ENCODE measurements around the gene CCNJL.

The CCNJL gene

DNA sequence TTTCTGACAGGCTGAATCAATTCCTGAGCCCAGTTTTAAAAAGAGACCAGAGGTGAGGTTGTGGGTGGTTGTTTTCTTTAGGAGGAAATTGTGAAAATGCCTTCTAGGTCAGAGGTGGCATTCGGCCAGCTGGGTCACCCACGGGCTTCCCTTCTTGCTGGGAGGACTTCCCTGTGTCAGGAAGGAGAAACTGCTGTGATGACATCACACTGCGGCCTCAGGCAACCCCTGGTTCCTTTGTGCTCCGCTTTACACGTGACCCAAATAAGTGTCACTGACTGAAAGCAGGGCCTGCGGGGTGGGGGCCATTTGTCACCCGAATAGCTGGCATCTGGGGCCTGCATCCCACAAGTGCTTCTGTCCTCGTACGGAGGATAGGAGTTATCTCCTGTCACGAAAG, 43.3 kb downstream of the CCNJL start:
- no peak overlapping the region for H3K4me3 ChIP-seq (replicated peaks; ENCODE audit: low read depth, low read length)
- TF ChIP-seq, protein P1, sequence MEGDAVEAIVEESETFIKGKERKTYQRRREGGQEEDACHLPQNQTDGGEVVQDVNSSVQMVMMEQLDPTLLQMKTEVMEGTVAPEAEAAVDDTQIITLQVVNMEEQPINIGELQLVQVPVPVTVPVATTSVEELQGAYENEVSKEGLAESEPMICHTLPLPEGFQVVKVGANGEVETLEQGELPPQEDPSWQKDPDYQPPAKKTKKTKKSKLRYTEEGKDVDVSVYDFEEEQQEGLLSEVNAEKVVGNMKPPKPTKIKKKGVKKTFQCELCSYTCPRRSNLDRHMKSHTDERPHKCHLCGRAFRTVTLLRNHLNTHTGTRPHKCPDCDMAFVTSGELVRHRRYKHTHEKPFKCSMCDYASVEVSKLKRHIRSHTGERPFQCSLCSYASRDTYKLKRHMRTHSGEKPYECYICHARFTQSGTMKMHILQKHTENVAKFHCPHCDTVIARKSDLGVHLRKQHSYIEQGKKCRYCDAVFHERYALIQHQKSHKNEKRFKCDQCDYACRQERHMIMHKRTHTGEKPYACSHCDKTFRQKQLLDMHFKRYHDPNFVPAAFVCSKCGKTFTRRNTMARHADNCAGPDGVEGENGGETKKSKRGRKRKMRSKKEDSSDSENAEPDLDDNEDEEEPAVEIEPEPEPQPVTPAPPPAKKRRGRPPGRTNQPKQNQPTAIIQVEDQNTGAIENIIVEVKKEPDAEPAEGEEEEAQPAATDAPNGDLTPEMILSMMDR (IDR thresholded peaks at IDR 0.05; ENCODE audit: low read depth, low read length, missing control alignments): no peak
- DNase-seq (ENCODE audit: extremely low read depth, low read depth): peak; percentile 32

DNA sequence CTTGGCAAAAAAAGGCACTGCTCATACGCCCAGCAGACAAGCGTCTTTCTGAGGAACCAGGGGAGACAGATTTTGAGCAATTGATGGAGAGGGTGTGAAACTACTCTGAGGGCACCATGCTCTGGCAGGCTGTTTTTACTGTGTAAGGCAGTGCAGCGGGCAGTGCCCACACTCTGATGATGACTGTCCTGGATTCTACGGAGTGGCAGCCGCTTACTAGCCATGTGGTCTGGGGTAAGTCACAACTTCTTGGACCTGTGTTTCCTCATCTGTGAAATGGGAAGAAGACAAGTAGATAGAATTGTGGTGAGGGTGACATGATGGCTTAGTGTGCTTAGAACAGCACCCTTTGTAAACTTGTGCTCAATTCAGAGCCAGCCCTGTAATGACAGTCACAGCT, 44.2 kb downstream of the CCNJL start:
- TF ChIP-seq, protein P1 (IDR thresholded peaks at IDR 0.05; ENCODE audit: low read depth, low read length, missing control alignments): no peak
- DNase-seq (ENCODE audit: extremely low read depth, low read depth): no peak
- H3K4me3 ChIP-seq (replicated peaks; ENCODE audit: low read depth, low read length): no peak overlapping the region

DNA sequence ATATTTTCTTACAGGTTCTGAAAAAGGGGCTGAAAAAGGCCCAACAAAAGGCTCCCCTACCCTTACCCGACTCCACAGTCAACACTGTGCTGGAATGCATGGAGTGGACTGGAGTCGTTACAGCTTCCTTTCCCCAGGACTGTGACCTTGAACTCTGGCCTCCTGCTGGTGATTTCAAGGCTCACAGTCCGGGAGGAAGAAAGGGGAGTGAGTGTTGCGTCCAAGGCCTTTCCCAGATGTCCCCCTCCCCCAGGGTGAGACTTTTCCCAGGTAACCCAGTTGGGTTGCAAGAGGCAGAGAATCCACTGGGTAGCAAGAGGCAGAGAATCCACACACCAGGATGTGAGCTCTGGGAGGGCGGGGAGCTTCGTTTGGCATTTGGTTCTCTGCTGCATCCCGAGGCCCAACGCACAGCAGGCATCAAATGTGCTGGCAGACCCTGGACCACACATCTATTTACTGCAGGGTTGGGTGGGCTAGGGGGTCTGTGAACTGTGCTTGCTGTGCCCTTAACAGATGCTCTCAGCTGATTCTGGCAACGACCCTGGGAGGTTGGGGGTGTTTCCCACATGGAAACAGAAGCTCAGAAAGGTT, 45.5 kb downstream of the CCNJL start:
- H3K4me3 ChIP-seq (replicated peaks; ENCODE audit: low read depth, low read length): no peak overlapping the region
- TF ChIP-seq, protein P1 (IDR thresholded peaks at IDR 0.05; ENCODE audit: low read depth, low read length, missing control alignments): no peak
- DNase-seq (ENCODE audit: extremely low read depth, low read depth): no peak

DNA sequence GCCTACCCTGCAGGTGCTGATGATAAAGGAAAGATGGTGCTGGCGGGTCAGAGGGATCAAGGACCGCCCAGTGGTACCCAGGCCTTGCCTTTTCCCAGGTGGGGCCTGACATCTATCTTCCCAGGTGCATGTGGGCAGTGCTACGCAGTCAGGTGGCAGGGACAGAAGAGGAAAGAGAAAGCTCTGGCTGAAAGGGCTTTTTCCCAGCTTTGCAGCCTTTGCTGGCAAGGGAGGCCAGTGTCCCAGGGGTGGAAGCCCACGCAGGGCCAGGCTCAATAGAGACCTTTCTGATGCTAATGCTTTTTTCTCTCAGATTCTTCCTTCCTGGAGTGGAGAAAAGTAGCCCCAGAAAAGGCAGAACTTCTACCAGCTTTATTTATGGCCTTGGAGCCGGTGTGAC, 46.3 kb downstream of the CCNJL start:
- TF ChIP-seq, protein P1 (IDR thresholded peaks at IDR 0.05; ENCODE audit: low read depth, low read length, missing control alignments): no peak
- no peak overlapping the region for H3K4me3 ChIP-seq (replicated peaks; ENCODE audit: low read depth, low read length)
- no peak for DNase-seq (ENCODE audit: extremely low read depth, low read depth)

DNA sequence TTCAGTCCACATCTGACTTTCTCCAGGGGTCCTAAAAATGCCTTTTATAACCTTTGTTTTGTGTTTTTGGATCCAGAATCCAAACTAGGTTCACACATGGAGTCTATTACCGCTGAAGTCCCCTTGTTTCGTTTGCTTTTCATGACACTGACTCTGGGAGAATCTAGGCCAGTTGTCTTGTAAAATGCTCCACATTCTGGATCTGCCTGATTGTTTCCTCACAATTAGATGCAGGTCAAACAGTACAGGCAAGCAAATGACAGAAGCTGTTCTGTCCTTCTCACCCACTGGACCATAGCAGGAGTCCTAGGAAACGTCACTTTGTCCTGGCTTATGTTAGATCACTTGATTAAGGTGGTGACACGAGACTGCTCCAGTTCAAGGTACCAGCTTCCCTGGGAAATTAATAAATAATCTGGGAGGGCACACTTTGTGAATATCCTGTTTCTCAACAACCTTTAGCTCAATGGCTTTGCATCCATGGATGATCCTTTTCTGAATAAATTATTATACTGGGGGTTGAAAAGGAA, 49.0 kb downstream of the CCNJL start:
- TF ChIP-seq, protein P1 (IDR thresholded peaks at IDR 0.05; ENCODE audit: low read depth, low read length, missing control alignments): no peak
- H3K4me3 ChIP-seq (replicated peaks; ENCODE audit: low read depth, low read length): no peak overlapping the region
- no peak for DNase-seq (ENCODE audit: extremely low read depth, low read depth)

DNA sequence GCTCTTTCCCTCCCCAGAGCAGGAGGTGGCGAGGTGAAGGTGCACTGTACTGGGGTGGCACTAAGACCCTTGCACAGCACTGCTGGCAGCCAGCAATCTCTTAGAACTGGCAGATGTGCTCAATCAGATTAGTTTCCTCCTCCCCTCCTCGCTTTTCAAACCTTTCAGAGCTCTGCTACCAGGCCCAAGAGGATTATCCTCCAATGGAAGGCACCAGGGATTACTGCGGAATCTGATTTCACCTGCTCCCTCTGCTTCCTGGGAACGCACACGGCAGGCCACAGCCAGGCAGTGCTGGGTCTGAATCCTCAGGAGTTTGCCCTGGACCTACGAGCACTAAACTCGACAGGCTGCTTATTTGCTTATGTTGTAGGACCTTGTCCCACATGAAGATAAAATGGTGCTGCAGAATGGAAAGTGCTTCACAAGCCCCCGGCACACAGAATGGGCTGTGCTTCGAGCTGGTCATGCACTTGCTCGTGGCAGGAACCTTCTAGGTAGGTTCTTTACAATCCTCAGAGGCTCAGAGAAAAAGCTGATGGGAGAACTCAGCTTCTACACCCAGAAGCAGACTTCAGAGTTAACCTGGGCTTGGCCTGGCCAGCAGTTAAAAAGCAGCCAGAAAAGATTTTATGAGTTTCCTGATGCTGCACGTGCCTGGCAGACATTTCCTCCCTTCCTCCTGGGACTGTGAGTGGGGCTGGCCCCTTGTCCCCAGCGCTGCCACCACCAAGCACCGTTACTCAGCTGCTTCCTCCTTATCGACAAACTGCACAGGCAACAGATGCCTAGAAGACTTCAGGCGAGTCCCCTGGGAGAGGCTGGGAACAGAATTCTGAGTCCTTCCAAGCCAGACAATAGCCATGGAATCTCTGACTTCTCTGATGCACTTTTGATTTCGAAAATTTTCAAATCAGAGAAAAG, 50.0 kb downstream of the CCNJL start:
- no peak overlapping the region for H3K4me3 ChIP-seq (replicated peaks; ENCODE audit: low read depth, low read length)

More for the DNA sequence above, 50.0 kb downstream of the CCNJL start:
- no peak for DNase-seq (ENCODE audit: extremely low read depth, low read depth)
- TF ChIP-seq, protein P1 (IDR thresholded peaks at IDR 0.05; ENCODE audit: low read depth, low read length, missing control alignments): no peak

All from HFF-Myc (cell line).